ENCODE results near the gene RNF44.
"Not testable (repeated sequence)": the region's sequence is repeated elsewhere in the genome, so short reads cannot be mapped to it uniquely, and the experiment has no call there.

RNF44 gene

DNA sequence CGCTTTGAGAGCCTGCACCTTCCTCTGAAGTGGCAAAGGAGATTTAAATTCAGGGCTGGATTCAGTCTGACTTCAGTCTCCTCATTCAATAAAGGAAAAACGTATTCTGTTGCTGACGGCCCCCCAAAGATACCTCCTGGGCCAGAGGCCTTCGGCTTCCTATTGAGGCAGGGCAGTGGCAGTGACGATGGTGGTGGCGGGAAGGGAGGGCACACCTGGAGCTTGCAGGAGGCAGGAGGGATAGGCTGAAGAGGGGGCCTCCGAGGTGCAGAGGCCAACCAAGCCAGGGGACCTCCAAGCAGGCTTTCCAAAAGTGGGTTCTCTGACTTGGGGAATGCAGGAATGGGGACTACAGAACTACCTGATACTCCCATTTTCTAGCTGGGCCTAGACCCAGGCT is 15.9 kb downstream of the RNF44 start:
- no peak for DNase-seq (ENCODE audit: low read depth in 1 of 2, low spot score in 1 of 2)

DNA sequence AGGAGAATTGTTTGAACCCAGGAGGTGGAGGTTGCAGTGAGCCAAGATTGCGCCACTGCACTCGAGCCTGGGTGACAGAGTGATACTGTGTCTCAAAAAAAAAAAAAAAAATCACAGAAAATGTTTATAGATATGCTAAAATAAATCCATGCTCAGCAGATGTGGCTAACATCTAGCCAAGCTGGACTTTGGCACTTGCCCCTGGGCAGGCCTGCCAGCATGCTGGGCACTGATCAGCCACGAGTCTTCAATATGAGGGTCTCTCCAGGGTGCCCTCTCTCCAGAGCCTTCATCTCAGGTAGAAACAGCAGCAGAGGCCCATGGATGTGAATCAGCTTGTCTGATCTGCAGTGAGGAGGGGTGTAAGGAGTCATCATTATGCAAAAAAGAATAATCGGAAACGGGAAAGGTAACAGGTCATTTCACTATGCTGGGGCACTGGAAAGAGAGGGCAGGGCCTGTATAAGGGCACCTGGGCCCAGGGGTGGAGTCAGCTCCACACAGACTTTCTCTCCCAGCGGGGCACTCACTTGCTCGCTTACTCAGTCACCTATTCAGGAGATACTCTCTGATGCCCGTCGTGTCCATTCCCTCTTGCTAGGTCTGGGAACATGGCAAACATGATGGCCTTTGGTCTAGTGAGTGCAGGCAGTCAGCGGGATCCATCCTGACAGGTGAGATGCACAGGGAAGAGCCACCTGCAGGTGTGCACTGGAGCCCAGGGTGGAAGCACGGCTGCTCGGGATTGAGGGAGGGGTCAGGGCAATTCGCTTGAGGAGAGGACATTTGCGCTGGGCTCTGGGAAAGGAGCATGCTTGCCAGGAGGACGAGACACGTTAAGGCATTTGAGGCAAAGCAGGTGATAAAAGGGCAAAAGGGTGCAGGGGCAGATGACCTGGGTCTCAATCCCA is 17.1 kb downstream of the RNF44 start:
- no peak for DNase-seq (ENCODE audit: low read depth in 1 of 2, low spot score in 1 of 2)

DNA sequence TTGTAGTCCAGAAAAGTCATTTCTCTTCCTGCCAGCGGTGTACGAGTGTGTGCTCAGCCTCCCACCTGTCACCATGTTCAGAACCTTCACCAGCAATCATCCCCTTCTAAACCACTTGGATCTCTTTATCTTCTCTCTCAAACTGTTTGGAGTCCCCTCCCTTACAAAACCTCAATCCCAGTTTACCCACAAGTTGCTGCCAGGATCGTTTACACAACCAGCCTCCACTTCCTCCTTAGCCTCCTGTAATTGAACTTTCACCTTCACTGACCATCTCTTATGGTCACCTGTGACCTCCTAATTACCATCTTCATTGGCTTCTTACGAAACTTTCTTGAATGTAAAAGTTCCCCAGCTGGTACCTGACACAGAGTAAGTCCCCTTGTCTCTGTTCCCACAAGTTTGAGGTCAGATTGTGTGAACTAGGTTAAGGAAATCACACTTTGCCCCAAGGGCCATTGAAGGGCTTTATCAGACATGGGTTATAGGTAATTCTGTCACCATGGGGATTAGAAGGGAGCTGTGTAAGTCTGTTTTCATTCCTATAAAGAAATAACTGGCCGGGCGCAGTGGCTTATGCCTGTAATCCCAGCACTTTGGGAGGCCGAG is 20.0 kb downstream of the RNF44 start:
- DNase-seq (ENCODE audit: low read depth in 1 of 2, low spot score in 1 of 2): no peak

DNA sequence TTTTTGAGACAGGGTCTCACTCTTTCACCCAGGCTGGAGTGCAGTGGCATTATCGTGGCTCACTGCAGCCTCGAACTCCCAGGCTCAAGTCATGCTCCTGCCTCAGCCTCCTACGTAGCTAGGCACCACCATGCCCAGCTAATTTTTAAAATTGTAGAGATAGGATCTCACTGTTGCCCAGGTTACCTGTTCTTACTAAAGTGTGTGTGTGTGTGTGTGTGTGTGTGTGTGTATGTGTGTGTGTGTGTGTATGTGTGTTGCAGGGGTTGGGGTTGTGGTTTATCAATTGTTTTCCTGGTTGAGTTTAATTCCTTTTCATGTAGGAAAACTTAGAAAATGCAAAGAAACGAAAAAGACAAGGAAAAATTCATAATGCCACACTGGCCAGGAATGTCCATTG is 21.8 kb downstream of the RNF44 start:
- DNase-seq (ENCODE audit: low read depth in 1 of 2, low spot score in 1 of 2): no peak

DNA sequence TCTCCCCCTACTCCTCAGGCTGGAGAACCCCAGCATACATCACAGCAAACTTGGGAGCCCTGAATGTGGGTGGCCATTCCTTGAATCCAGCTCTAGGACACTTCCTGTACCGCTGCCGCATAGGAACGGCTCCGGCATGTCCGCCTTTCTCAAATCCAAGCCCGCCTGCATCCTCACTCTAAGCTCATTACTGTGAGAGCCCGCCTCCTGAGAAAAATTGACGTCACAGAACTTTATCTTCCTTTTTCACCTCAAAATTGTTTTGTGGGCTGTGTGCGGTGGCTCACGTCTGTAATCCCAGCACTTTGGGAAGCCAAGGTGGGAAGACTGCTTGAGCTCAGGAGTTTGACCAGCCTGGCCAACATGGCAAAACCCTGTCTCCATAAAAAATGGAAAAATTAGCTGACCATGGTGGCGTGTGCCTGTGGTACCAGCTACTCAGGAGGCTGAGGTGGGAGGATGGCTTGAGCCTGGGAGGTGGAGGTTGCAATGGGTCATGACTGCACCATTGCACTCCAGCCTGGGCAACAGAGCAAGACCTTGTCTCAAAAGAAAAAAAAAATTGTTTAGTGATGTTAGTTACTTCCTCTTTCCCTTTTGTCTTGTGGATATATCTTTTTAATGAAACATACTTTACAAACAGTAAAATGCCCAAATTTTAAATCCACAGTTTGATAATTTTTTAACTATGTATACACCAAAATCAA is 22.8 kb downstream of the RNF44 start:
- no peak for DNase-seq (ENCODE audit: low read depth in 1 of 2, low spot score in 1 of 2)

DNA sequence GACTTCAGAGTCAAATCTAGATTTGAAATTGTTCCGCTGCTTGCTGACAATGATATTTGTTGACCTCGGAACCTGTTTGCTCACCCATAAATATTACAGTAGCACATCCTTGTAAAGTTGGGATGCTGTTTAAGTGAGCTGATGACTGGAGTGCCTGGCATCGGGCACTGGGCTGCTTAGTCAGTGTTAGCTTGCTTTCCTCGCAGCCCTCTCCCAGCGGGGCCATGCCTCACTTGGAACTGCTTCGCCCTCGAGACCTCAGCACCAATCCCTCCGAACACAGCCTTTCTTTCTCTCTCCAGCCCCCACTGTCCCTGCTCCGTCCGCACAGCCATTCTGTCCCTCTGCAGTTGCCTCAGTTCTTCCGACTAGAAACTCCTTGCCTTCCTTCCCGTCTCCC is 23.4 kb downstream of the RNF44 start:
- DNase-seq (ENCODE audit: low read depth in 1 of 2, low spot score in 1 of 2): no peak

DNA sequence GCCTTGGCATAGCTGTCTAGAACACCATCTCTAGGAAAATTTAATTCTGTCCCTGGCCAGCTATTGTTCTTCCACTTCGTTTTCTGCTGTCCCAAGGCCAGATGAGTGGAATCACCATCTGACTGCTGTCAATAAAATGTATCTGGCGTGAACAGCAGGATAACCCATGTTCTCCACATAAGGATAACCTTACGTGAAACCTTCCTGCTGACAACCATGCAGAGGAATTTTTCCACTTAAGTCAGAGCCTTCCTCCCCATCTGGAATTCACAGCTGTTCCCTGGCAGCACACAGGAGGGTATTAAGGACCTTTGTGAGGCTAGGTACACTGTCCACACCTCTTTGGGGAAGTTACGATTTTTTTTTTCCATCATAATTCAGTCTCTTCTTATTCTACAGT is 28.6 kb downstream of the RNF44 start:
- DNase-seq (ENCODE audit: low read depth in 1 of 2, low spot score in 1 of 2): no peak

DNA sequence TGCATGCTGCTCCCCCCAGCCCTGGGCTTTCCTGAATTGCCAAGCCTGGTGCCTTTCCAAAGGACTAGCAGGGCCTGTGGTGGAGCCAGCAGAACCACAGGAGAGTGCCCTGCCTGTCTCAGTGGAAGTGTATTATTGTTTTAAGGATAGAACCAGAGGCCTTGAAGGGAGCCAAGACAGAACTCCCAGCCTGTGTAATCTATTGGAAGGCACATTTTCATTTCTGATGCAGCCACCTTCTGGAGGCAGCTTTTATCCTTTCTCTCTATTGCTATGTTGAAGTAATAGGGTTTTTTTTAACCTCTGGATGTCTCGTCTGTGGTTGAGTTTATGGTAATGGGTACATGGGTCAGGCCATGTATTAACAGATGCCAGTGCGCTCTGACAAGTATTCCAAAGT is 29.3 kb downstream of the RNF44 start:
- DNase-seq (ENCODE audit: low read depth in 1 of 2, low spot score in 1 of 2): no peak

DNA sequence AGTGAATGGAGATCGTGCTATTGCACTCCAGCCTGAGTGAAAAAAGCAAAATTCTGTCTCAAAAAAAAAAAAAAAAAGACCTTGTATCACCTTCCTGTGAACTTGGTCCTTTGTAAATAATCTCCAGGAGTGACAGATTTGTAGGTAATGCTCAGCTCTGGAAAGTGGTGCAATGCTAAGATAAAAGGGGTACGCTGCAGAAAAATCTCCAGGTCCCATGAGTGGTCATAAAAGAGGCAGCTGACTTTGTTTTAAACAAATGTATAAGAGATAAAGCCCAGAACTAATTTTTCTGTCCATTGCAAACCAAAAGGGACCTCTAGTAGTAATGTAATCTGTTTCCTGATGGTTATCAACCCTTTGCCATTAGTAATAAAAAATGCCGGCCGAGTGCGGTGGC is 33.7 kb downstream of the RNF44 start:
- no peak for DNase-seq (ENCODE audit: low read depth in 1 of 2, low spot score in 1 of 2)

DNA sequence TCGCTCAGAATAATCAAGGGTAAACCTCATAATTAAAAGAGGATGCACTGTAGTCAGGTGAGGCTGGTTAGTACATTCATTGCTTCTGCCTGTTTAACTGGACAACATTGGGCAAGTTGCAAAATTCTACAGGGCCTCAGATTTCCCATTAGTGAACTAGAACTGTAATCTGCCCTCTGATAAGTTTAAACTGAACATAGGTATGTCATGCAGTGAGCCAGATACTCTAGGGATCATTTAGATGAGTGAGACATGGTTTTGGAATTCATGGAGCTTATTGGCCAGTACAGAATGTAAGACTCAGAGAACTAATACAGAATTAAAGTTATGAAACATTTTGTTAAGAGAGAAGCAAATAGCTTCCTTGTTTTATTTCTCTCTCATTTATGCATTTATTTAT is 35.9 kb downstream of the RNF44 start:
- DNase-seq (ENCODE audit: low read depth in 1 of 2, low spot score in 1 of 2): no peak

DNA sequence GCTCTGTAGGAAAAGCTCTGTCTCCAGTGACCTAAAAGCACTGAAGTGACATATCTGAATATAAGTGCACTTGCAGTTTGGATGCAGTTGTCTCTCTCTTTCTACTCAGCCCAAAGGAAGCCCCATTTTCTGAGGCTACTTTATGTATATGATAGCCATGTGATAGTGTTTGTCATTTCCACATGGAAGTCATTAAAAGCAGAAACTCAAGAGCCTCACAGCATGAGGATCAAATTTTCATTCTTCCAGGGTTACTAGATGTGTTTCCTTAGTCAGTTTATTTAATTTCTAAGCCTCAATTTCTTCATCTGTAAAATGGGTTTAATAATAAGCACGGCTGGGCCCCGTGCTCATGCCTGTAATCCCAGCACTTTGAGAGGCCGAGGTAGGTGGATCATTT is 36.7 kb downstream of the RNF44 start:
- no peak for DNase-seq (ENCODE audit: low read depth in 1 of 2, low spot score in 1 of 2)

DNA sequence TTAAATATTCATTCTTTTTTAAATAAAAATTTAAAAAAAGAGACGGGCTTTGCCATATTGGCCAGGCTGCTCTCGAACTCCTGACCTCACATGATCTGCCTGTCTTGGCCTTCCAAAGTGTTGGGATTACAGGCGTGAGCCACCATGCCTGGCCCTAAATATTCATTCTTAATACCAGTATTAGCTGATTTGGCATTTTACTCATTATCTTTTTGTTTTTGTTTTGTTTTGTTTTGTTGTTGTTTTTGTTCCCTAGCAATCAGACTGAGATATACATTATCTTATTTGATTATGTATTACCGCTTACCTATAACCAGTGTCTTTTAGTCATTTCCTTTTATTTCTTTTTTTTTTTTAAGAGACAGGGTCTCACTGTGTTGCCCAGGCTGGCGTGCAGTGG is 37.9 kb downstream of the RNF44 start:
- no peak for DNase-seq (ENCODE audit: low read depth in 1 of 2, low spot score in 1 of 2)

DNA sequence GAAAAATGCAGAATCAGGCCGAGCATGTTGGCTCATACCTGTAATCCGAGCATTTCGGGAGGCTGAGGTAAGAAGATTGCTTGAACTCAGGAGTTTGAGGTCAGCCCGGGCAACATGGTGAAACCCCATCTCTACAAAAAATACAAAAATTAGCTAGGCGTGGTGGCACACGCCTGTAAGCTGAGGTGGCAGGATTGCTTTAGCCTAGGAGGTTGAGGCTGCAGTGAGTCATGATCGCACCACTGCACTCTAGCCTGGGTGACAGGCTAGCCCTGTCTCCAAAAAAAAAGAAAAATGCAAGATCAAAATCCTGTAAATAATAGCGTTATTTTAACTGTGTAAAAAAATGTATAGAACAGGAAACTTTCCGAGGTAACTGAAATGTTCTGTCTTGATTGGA is 39.4 kb downstream of the RNF44 start:
- no peak for DNase-seq (ENCODE audit: low read depth in 1 of 2, low spot score in 1 of 2)

DNA sequence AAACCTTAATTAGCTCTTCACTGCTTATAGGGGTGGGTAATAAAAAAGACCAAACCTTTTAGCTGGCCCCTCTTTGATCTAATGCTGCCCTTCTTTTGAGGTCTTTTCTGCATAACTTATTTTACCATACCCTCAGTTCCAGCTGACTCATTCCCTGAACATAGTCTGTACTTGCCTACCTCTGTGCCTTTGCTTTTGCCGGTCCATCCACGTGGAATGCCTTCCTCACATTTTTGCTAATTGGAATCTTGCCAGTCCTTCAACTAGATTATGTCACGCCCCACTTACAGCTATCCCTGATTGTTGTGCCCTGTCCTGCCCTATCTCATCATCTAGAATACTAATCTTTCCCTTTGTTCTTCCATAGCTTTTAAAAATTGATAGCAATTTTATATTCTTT is 44.8 kb downstream of the RNF44 start:
- no peak for DNase-seq (ENCODE audit: low read depth in 1 of 2, low spot score in 1 of 2)

DNA sequence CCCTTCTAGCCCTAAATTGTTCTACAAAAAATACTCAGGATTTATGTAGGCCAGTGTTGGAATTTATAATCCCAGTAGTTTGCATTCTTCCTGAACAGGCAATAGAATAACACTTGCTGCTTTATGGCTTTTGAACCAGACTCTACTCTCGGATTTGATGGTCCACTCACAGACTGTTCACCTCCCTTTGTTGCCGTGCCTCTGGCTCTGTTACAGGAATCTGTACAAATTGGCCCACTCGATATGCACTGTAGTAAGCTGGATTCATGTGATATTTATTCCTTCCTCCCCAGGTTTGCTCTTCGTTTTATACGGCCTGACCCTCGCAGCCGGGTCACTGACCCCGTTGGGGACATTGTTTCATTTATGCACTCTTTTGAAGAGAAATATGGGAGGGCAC is 45.3 kb downstream of the RNF44 start:
- DNase-seq (ENCODE audit: low read depth in 1 of 2, low spot score in 1 of 2): no peak

DNA sequence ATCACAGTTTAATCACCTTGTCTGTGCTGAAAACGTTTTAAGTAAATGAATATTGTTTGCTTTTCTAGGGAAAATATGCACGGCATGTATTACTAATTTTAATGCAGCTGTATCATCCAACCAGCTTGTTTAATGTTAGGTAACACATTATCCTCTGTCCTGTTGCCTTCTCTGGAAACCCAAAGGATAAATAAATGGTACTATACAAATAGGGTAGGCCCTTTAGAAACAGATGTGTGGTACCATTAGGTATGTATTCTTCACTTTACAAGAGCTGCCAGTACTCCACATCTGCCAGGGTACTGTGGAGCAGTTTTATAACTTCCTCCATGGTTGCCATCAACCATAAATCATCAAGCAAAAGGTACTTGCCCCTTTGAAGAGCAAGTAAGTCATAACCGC is 46.1 kb downstream of the RNF44 start:
- DNase-seq (ENCODE audit: low read depth in 1 of 2, low spot score in 1 of 2): no peak

DNA sequence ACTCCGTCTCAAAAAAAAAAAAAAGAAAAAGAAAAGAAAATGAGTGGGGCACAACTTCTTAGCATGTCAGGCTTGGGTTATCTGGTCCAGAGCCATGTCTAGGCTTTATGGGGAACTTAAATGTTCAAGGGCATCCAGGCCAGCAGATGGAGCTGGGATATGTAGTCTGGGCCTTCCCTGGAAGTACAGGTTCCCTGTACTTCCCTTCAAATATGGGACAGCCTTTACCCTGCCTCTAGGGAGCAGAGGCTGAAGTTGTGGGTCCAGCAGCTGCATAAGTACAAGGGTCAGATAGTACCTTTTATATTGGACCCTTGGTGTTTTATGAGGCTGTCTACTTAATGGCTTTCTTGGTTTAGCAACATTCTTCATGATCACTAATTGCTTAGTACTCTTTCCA is 46.9 kb downstream of the RNF44 start:
- no peak for DNase-seq (ENCODE audit: low read depth in 1 of 2, low spot score in 1 of 2)

DNA sequence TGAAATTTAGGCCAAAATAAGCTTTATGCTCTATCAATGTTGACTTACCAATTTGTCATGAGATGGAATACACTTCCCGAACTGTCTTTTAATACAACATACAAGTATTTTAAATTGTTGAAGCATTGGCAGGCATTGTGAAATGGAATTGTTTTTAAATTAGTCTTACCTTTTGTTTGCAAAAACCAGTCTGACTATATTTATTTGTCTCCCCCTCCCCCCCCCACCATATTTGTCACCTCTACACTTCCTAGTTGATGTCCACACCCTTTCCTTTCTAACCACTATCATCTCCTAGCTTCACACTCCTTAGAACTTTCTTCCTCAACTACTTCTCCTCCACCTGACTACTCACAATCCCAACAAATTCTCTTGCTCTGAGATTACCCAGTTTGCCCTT is 48.1 kb downstream of the RNF44 start:
- DNase-seq (ENCODE audit: low read depth in 1 of 2, low spot score in 1 of 2): no peak

DNA sequence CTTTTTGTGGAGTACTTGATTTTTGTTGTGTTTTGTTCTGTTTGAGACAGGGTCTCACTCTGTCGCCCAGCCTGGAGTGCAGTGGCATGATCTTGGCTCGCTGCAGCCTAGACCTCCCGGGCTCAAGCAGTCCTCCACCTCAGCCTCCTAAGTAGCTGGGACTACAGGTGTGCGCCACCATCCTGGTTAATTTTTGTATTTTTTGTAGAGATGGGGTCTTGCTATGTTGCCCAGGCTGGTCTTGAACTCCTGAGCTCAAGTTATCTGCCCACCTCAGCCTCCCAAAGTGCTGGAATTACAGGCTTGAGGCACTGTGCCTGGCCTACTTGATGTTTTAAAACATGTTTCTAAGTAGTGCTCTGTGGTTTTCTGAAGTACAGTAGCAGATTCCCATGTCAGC is 50.0 kb downstream of the RNF44 start:
- not testable (repeated sequence) for DNase-seq (ENCODE audit: low read depth in 1 of 2, low spot score in 1 of 2)

DNA sequence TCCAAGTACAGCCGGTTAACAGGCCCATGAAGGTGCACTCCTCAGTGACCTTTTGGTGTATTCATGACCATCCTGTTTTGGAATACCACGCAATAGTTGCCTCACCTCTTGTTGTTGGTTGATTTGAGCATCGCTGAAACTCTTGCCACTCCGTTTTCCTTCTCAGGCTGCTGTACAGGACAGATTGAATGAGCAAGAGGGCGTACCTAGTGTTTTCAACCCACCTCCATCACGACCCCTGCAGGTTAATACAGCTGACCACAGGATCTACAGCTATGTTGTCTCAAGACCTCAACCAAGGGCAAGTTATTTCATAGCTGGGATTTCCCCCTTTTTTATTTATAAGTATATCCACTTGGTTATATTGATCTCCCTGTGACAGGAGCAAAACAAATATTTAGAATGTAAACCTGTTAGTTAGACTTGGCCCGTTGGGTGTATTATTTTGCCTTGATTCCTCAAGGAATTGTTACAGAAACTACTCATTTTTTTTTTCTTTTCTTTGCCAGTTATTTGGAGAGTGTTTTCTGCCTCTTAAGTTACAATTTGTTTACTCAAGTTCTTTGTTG is 50.9 kb downstream of the RNF44 start:
- no peak for DNase-seq (ENCODE audit: low read depth in 1 of 2, low spot score in 1 of 2)

DNA sequence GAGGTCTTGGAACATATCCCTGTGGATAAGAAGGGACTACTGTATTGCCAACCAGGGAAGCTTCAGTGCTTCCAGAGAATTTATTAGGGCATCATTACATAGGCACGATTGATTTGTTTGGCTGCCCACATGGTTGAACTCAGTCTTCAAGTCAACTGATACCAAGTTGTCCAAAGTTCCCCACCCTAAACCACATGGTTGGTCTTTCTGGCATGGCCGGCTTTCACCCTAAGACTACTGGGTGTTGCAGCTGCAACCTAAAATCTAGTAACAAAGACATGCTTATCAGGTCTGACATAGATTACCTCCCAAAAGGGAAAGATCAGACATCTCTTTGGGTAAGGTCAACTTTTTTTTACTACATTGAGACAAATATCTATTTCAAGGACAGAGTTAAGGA is 52.0 kb downstream of the RNF44 start:
- DNase-seq (ENCODE audit: low read depth in 1 of 2, low spot score in 1 of 2): no peak

DNA sequence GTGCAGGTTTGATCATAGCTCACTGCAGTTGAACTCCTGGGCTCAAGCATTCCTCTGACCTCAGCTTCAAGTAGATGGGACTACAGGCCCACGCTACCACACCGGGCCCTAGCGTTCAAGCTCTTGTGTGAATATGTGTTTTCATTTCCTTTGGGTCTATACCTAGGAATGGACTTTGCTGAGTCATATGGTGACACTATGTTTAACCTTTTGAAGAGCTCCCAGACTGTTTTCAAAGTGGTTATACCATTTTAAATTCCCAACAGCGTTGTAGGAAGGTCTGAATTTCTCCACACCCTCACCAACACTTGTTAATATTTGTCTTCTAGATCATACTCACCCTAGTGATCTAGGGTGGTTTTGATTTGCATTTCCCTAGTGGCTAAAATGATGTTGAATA is 55.5 kb downstream of the RNF44 start:
- no peak for DNase-seq (ENCODE audit: low read depth in 1 of 2, low spot score in 1 of 2)

All from activated T-helper 1 cell treated with anti-CD3 and anti-CD28 coated beads, Interleukin-2, amount 50 U/mL, for 16 hours (primary cell).